ENCODE results near the gene DAND5. TPM values are rescaled to one million over a fixed set of nuclear protein-coding genes. Genes with fewer than 3 reads are reported as not detected.

Gene DAND5
- total RNA-seq, 1 donor: not detected

DNA sequence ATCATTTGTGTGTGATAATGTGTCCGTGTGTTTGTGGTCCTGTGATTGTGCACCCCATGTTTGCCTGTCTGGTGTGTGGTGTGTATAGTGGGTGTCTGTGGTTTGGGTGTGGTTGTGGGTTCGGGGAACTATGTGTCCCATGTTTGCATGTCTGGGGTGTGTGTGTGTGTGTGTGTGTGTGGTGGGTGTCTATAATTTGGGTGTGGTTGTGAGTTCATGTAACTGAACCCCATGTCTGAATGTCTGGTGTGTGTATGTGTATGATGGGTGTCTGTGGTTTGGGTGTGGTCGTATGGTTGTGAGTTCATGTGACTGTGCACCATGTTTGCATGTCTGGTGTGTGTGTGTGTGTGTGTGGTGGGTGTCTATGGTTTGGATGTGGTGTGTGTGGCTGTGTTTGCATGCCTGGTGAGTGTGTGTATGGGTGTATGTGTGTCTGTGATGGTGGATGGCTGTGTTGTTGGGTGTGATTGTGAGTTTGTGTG, 14.8 kb downstream of the DAND5 start:
- peak; percentile 59 for DNase-seq (ENCODE audit: insufficient read length, low spot score, missing footprints)
- no peak overlapping the region for H2AFZ ChIP-seq (ENCODE audit: low read length)

GRCh38 chr19:12984683-12985048, 15.3 kb downstream of the DAND5 start:
- no peak overlapping the region for H3K27ac ChIP-seq (ENCODE audit: low read depth, low read length)
- no peaks in the 10 kb centered on the region for H3K36me3 ChIP-seq (ENCODE audit: insufficient read depth, low read length)

More for the DNA sequence above, 14.8 kb downstream of the DAND5 start:
- Histone ChIP-seq H3K27me3 (ENCODE audit: insufficient read depth, low read length) (peaks cover 4% of the 10 kb centered on the region), H3K4me2 (ENCODE audit: insufficient read depth, low read length) (no peak overlapping the region), H3K27ac (ENCODE audit: low read depth, low read length) (no peak overlapping the region), H3K9me3 (ENCODE audit: low read depth, low read length) (no peaks in the 10 kb centered on the region), H3K4me1 (ENCODE audit: insufficient read depth, low read length) (peaks cover 16% of the 10 kb centered on the region), H3K4me3 (ENCODE audit: insufficient read depth, low read length) (no peak overlapping the region), H4K20me1 (ENCODE audit: insufficient read depth, low read length) (no peaks in the 10 kb centered on the region), H3K79me2 (ENCODE audit: insufficient read depth, low read length) (no peaks in the 10 kb centered on the region), H3K36me3 (ENCODE audit: insufficient read depth, low read length) (no peaks in the 10 kb centered on the region)
- no peak for TF ChIP-seq CTCF (IDR thresholded peaks at IDR 0.05; ENCODE audit: extremely low read depth, low read depth, low read length)

DNA sequence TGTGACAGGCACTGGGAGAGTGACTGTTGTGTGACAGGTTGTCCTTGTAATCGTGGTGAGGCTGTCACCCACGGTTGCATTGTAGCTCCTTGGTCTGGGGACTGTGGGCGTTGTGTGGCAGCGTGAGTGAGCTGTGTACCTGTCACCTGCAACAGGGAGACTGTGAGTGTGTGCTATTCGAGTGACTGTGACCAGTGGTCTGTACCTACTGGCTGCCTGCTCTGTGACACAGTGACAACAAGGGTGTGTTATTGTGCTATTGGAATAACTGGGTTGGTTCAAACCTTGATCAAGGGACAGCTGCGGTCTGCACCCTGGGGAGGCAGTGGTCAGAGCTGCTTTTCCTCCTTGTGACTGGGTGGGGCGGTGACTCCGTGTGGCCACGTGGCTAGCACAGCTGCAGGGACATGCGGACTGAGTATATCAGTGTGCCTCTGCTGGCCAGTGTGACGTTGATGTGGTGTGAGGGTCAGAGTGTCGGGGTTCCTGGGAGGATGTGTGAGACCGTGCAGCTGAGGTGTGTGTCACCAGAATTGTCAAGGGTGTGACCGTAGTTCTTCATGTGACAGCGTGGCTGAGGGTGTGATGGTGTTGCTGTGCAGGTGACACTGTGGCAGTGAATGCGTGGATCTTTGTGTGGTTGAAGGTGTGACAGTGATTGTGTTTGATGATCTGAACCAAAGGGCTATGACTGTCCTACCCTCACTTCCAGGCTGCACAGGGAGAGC, 15.8 kb downstream of the DAND5 start:
- peak overlapping the region; percentile 69 for H2AFZ ChIP-seq (ENCODE audit: low read length)
- peak overlapping the region; percentile 23 for H3K4me2 ChIP-seq (ENCODE audit: insufficient read depth, low read length)
- peaks cover 16% of the 10 kb centered on the region for H3K4me1 ChIP-seq (ENCODE audit: insufficient read depth, low read length)
- H3K79me2 ChIP-seq (ENCODE audit: insufficient read depth, low read length): no peaks in the 10 kb centered on the region
- no peak overlapping the region for H3K27ac ChIP-seq (ENCODE audit: low read depth, low read length)
- H3K9me3 ChIP-seq (ENCODE audit: low read depth, low read length): no peaks in the 10 kb centered on the region
- TF ChIP-seq CTCF (IDR thresholded peaks at IDR 0.05; ENCODE audit: extremely low read depth, low read depth, low read length): no peak
- H3K27me3 ChIP-seq (ENCODE audit: insufficient read depth, low read length): peaks cover 4% of the 10 kb centered on the region
- no peak overlapping the region for H3K4me3 ChIP-seq (ENCODE audit: insufficient read depth, low read length)
- H3K36me3 ChIP-seq (ENCODE audit: insufficient read depth, low read length): no peaks in the 10 kb centered on the region
- no peaks in the 10 kb centered on the region for H4K20me1 ChIP-seq (ENCODE audit: insufficient read depth, low read length)
- DNase-seq (ENCODE audit: insufficient read length, low spot score, missing footprints): peak; percentile 93

More at GRCh38 chr19:12984683-12985048, 15.3 kb downstream of the DAND5 start:
- H4K20me1 ChIP-seq (ENCODE audit: insufficient read depth, low read length): no peaks in the 10 kb centered on the region
- peaks cover 4% of the 10 kb centered on the region for H3K27me3 ChIP-seq (ENCODE audit: insufficient read depth, low read length)
- no peaks in the 10 kb centered on the region for H3K9me3 ChIP-seq (ENCODE audit: low read depth, low read length)
- no peak overlapping the region for H3K4me3 ChIP-seq (ENCODE audit: insufficient read depth, low read length)
- peak overlapping the region; percentile 23 for H3K4me2 ChIP-seq (ENCODE audit: insufficient read depth, low read length)
- H2AFZ ChIP-seq (ENCODE audit: low read length): peak overlapping the region; percentile 69
- no peaks in the 10 kb centered on the region for H3K79me2 ChIP-seq (ENCODE audit: insufficient read depth, low read length)
- peaks cover 16% of the 10 kb centered on the region for H3K4me1 ChIP-seq (ENCODE audit: insufficient read depth, low read length)
- peak; percentile 71 for DNase-seq (ENCODE audit: insufficient read length, low spot score, missing footprints)
- no peak for TF ChIP-seq CTCF (IDR thresholded peaks at IDR 0.05; ENCODE audit: extremely low read depth, low read depth, low read length)

DNA sequence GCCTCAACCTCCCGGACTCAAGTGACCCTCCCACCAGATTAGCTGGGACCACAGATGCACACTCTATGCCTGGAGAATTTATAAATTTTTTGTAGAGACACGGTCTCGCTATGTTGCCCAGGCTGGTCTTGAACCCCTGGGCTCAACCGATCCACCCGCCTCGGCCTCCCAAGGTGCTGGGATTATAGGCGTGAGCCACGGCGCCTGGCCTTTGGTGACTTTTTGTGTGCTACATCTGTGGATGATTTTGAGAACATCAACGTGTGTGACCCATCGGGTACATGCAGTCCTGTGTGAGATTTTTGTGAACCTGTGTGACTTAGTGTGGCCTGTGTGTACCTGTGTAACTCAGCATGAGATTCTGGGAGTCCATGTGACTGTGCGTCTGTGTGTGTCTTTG, 17.4 kb downstream of the DAND5 start:
- TF ChIP-seq CTCF (IDR thresholded peaks at IDR 0.05; ENCODE audit: extremely low read depth, low read depth, low read length): no peak

More for the DNA sequence above, 17.4 kb downstream of the DAND5 start:
- H3K79me2 ChIP-seq (ENCODE audit: insufficient read depth, low read length): no peaks in the 10 kb centered on the region
- peaks cover 4% of the 10 kb centered on the region for H3K27me3 ChIP-seq (ENCODE audit: insufficient read depth, low read length)
- H2AFZ ChIP-seq (ENCODE audit: low read length): no peak overlapping the region
- H4K20me1 ChIP-seq (ENCODE audit: insufficient read depth, low read length): no peaks in the 10 kb centered on the region
- H3K4me1 ChIP-seq (ENCODE audit: insufficient read depth, low read length): peaks cover 16% of the 10 kb centered on the region
- no peak overlapping the region for H3K27ac ChIP-seq (ENCODE audit: low read depth, low read length)
- H3K4me3 ChIP-seq (ENCODE audit: insufficient read depth, low read length): no peak overlapping the region
- no peaks in the 10 kb centered on the region for H3K36me3 ChIP-seq (ENCODE audit: insufficient read depth, low read length)
- peak; percentile 4 for DNase-seq (ENCODE audit: insufficient read length, low spot score, missing footprints)
- H3K9me3 ChIP-seq (ENCODE audit: low read depth, low read length): no peaks in the 10 kb centered on the region
- H3K4me2 ChIP-seq (ENCODE audit: insufficient read depth, low read length): no peak overlapping the region

Measured in osteoblast (primary cell).